ENCODE results near the gene BCHE. TPM values are rescaled to one million over a fixed set of nuclear protein-coding genes. Genes with fewer than 3 reads are reported as not detected.

BCHE gene
- total and polyA plus RNA-seq, 2 experiments from 2014 or later, result 4.1 to 9.5 TPM

GRCh38 chr3:165788531-165788930 is 48.7 kb downstream of the BCHE start:
- Histone ChIP-seq H2AFZ (no peak overlapping the region), H3K4me3 (no peak overlapping the region), H3K27me3 (no peaks in the 10 kb centered on the region), H4K20me1 (ENCODE audit: insufficient read depth, poor library complexity, severe bottlenecking) (no peaks in the 10 kb centered on the region), H3K4me2 (no peak overlapping the region), H3K79me2 (no peaks in the 10 kb centered on the region), H3K4me1 (ENCODE audit: insufficient read depth) (no peaks in the 10 kb centered on the region), H3K36me3 (replicated peaks; ENCODE audit: insufficient read depth, low read depth) (no peaks in the 10 kb centered on the region), H3K9me2 (replicated peaks; ENCODE audit: insufficient read depth) (no peaks in the 10 kb centered on the region), H3K9me3 (ENCODE audit: low read depth) (no peaks in the 10 kb centered on the region), H3K27ac (no peak overlapping the region)
- TF ChIP-seq CTCF (IDR thresholded peaks at IDR 0.05; ENCODE audit: poor library complexity) (no peak), EZH2phosphoT487 (IDR thresholded peaks at IDR 0.05; ENCODE audit: low read depth, severe bottlenecking, unreplicated experiment) (no peak), EZH2 (IDR thresholded peaks at IDR 0.05; ENCODE audit: borderline replicate concordance) (no peak)
- WGBS (ENCODE audit: low lambda C conversion rate, missing lambda C conversion rate), result 87% methylated on average over 4 of the region's 4 CpGs
- DNase-seq (ENCODE audit: low spot score), result no peak

DNA sequence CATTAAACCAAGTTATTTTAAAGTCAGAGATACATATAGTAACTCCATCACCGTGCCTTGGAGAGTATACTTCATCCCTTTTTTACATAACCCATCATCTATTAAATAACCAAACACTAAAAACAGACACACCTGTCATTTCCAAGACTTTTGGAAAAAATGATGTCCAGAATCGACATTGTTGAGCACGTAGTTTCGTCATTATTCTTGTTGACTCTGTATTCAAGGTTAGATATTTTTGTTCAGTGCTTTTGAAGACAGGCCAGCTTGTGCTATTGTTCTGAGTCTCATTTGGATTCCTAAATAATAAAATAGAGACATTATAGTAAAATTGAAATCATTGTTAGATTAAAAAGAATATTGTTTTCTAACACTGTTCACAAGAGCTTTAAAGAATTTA is 51.2 kb downstream of the BCHE start:
- Histone ChIP-seq H3K27ac (no peak overlapping the region), H3K4me2 (no peak overlapping the region), H3K4me3 (no peak overlapping the region), H2AFZ (no peak overlapping the region), H4K20me1 (ENCODE audit: insufficient read depth, poor library complexity, severe bottlenecking) (no peaks in the 10 kb centered on the region), H3K9me2 (replicated peaks; ENCODE audit: insufficient read depth) (no peaks in the 10 kb centered on the region), H3K9me3 (ENCODE audit: low read depth) (no peaks in the 10 kb centered on the region), H3K27me3 (no peaks in the 10 kb centered on the region), H3K36me3 (replicated peaks; ENCODE audit: insufficient read depth, low read depth) (no peaks in the 10 kb centered on the region), H3K79me2 (no peaks in the 10 kb centered on the region), H3K4me1 (ENCODE audit: insufficient read depth) (no peaks in the 10 kb centered on the region)
- TF ChIP-seq EZH2phosphoT487 (IDR thresholded peaks at IDR 0.05; ENCODE audit: low read depth, severe bottlenecking, unreplicated experiment), result no peak
- no peak for TF ChIP-seq CTCF (IDR thresholded peaks at IDR 0.05; ENCODE audit: poor library complexity)
- TF ChIP-seq EZH2 (IDR thresholded peaks at IDR 0.05; ENCODE audit: borderline replicate concordance), result no peak
- no peak for DNase-seq (ENCODE audit: low spot score)
- WGBS (ENCODE audit: low lambda C conversion rate, missing lambda C conversion rate), result 93% methylated on average over 4 of the region's 4 CpGs

GRCh38 chr3:165784337-165784736 is 52.9 kb downstream of the BCHE start:
- H3K27me3 ChIP-seq, result no peaks in the 10 kb centered on the region
- no peaks in the 10 kb centered on the region for H4K20me1 ChIP-seq (ENCODE audit: insufficient read depth, poor library complexity, severe bottlenecking)
- no peaks in the 10 kb centered on the region for H3K36me3 ChIP-seq (replicated peaks; ENCODE audit: insufficient read depth, low read depth)
- no peak overlapping the region for H3K27ac ChIP-seq
- H3K79me2 ChIP-seq, result no peaks in the 10 kb centered on the region
- H3K4me1 ChIP-seq (ENCODE audit: insufficient read depth), result no peaks in the 10 kb centered on the region
- WGBS (ENCODE audit: low lambda C conversion rate, missing lambda C conversion rate), result 86% methylated on average over 3 of the region's 3 CpGs
- H3K9me3 ChIP-seq (ENCODE audit: low read depth), result no peaks in the 10 kb centered on the region
- no peak overlapping the region for H3K4me2 ChIP-seq
- DNase-seq (ENCODE audit: low spot score), result no peak
- no peak overlapping the region for H3K4me3 ChIP-seq
- H3K9me2 ChIP-seq (replicated peaks; ENCODE audit: insufficient read depth), result no peaks in the 10 kb centered on the region
- H2AFZ ChIP-seq, result no peak overlapping the region
- TF ChIP-seq EZH2 (IDR thresholded peaks at IDR 0.05; ENCODE audit: borderline replicate concordance) (no peak), EZH2phosphoT487 (IDR thresholded peaks at IDR 0.05; ENCODE audit: low read depth, severe bottlenecking, unreplicated experiment) (no peak), CTCF (IDR thresholded peaks at IDR 0.05; ENCODE audit: poor library complexity) (no peak)

DNA sequence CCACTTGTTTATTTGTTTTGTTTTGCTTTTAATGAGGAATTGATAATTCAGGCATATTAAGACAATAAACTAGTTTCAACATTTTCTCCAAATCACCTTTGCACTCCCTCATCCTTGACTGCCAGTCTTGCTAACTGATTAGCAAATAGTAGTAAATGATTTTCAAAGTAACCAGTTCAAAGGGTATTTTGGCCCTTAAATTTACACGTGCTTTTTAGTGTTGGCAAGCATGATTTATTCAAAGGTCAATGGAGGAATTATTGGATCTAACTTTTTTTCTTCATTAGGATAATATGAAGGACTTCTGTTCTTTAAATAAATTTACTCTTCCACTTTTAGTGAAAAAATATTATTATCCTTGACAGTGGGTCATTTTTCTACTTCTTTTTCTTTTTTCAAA is 53.8 kb downstream of the BCHE start:
- WGBS (ENCODE audit: low lambda C conversion rate, missing lambda C conversion rate), result 63% methylated on average over 1 of the region's 1 CpG
- TF ChIP-seq EZH2 (IDR thresholded peaks at IDR 0.05; ENCODE audit: borderline replicate concordance) (no peak), EZH2phosphoT487 (IDR thresholded peaks at IDR 0.05; ENCODE audit: low read depth, severe bottlenecking, unreplicated experiment) (no peak), CTCF (IDR thresholded peaks at IDR 0.05; ENCODE audit: poor library complexity) (no peak)
- no peaks in the 10 kb centered on the region for H4K20me1 ChIP-seq (ENCODE audit: insufficient read depth, poor library complexity, severe bottlenecking)
- no peak overlapping the region for H3K27ac ChIP-seq
- H3K4me3 ChIP-seq, result no peak overlapping the region
- H3K79me2 ChIP-seq, result no peaks in the 10 kb centered on the region
- no peaks in the 10 kb centered on the region for H3K9me3 ChIP-seq (ENCODE audit: low read depth)
- no peaks in the 10 kb centered on the region for H3K36me3 ChIP-seq (replicated peaks; ENCODE audit: insufficient read depth, low read depth)
- H2AFZ ChIP-seq, result no peak overlapping the region
- no peaks in the 10 kb centered on the region for H3K4me1 ChIP-seq (ENCODE audit: insufficient read depth)
- no peak for DNase-seq (ENCODE audit: low spot score)
- H3K9me2 ChIP-seq (replicated peaks; ENCODE audit: insufficient read depth), result no peaks in the 10 kb centered on the region
- no peak overlapping the region for H3K4me2 ChIP-seq
- H3K27me3 ChIP-seq, result no peaks in the 10 kb centered on the region

All from hepatocyte (in vitro differentiated cells).